Small intestine (tissue), 7 donors: ENCODE results near the gene STX17. TPM values are rescaled to one million over a fixed set of nuclear protein-coding genes. Genes with fewer than 3 reads are reported as not detected.
"Not testable (repeated sequence)": the region's sequence is repeated elsewhere in the genome, so short reads cannot be mapped to it uniquely, and the experiment has no call there.

Experiments
- DNase-seq, 2 donors: peaks; one replicate each; pipeline versions ENCODE4 v3.0.0 to v3.0.0-alpha.2; 2013
- FAIRE-seq: peaks from 2 replicates; lab custom pipeline; 2012; peaks lifted over from hg19 to GRCh38; lab: Jason Lieb, UNC
- H3K27ac ChIP-seq, 3 donors: one replicate each; pipeline ENCODE4 v1.5.1; 2013; ENCODE audit warnings: low read length in 2 of 3, mild to moderate bottlenecking in 2 of 3, control low read depth in 1 of 3, inconsistent platforms in 1 of 3, low read depth in 1 of 3, moderate library complexity in 1 of 3
- H3K27me3 ChIP-seq, 3 donors: one replicate each; pipeline ENCODE4 v1.6.1; 2013; ENCODE audit warnings: low read length in 3 of 3, inconsistent platforms in 1 of 3; ENCODE audit not compliant: control insufficient read depth in 3 of 3, insufficient read depth in 3 of 3
- H3K36me3 ChIP-seq, 3 donors: one replicate each; pipeline ENCODE4 v1.6.1; 2013; ENCODE audit warnings: low read length in 3 of 3, inconsistent platforms in 1 of 3, low read depth in 1 of 3, mild to moderate bottlenecking in 1 of 3, moderate library complexity in 1 of 3; ENCODE audit not compliant: control insufficient read depth in 3 of 3, insufficient read depth in 2 of 3
- H3K4me1 ChIP-seq, 3 donors: one replicate each; pipeline ENCODE4 v1.6.1; 2013; ENCODE audit warnings: low read length in 2 of 3, inconsistent platforms in 1 of 3, low read depth in 1 of 3, mild to moderate bottlenecking in 1 of 3, moderate library complexity in 1 of 3; ENCODE audit not compliant: control insufficient read depth in 3 of 3, insufficient read depth in 2 of 3
- H3K4me3 ChIP-seq, 3 donors: one replicate each; pipeline ENCODE4 v1.5.1; 2013; ENCODE audit warnings: low read length in 3 of 3, control low read depth in 1 of 3, inconsistent platforms in 1 of 3, low read depth in 1 of 3, mild to moderate bottlenecking in 1 of 3, moderate library complexity in 1 of 3
- H3K9me3 ChIP-seq, 2 donors: one replicate each; pipeline ENCODE4 v1.6.1; 2013; ENCODE audit warnings: low read depth in 1 of 2, low read length in 1 of 2; ENCODE audit not compliant: control insufficient read depth in 2 of 2, insufficient read depth in 1 of 2
- WGBS, 3 donors: extraction: QIAGEN DNeasy Blood & Tissue Kit; methylation state at CpG; one replicate each; pipeline ENCODE4 v1.1.7; 2013; 5-methylcytosine and 5-hydroxymethylcytosine counted together
- polyA plus RNA-seq, 4 donors: library from polyadenylated mRNA; stranded (reverse) in 3 of 4; unstranded in 1 of 4; fragments of 200-250 nt in 3 of 4; fragments of 120-200 nt in 1 of 4; gene quantifications; one replicate each; pipeline versions ENCODE4 v1.2.1 to v1.2.3, GENCODE V29; 2013
- donor health status: healthy with polysubstance abuse.
- donor health status: control.
- donor health status: control.
- donor health status: Bipolar disorder and iron deficiency.
- donor health status: healthy.

STX17 gene
- polyA plus RNA-seq, 4 donors: 7.2 to 33.4 (median 8.5) TPM

DNA sequence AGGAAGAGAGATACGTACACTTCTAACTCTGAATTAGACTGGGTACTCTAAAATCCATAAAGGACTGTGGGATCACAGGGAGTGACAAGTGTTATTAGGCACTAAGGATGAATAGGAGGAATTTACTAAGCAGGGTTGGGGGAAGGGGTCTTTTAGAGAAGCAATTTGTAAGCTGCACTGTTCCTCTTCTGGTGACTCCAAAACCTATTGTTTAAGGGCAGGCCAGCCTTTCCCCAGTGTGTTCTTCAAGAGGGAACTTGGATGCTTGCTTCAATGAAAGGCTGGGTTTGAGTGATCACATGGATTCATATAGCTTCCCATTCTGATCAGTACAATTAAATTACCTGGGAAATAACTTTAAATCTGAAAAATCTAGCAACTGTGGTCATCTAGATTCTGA lies 71.8 kb downstream of the STX17 start:
- H3K27ac ChIP-seq: no peak overlapping the region
- H3K9me3 ChIP-seq: no peaks in the 10 kb centered on the region
- H3K36me3 ChIP-seq: peaks cover 4 to 5% (median 4%) of the 10 kb centered on the region in 3 donors
- 94 to 100% (median 97%) methylated on average over 1 of the region's 1 CpG for WGBS, 3 donors
- FAIRE-seq (no peak), DNase-seq (no peak)
- H3K27me3 ChIP-seq: no peaks in the 10 kb centered on the region
- H3K4me1 ChIP-seq: no peaks in the 10 kb centered on the region
- H3K4me3 ChIP-seq: no peak overlapping the region

DNA sequence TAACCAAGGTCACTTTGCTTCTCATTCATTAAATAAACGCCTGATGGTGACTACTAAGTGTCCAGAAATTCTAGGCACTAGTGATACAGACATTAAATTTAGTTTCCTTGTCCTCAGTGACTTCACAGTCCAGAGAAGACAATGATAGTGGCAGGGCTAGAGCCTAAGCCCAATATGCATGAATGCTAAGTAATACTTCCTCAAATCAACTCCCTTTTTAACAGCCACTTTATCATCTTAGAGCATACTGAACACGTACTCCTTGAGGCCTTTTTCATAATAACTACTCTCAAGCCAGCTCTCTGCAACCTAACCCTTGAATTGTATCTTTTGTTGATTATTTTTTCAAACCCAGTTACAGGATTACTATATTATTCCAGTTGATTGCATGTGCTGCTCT lies 74.1 kb downstream of the STX17 start:
- whole genome bisulfite sequencing, 3 donors: 81 to 86% (median 83%) methylated on average over 2 of the region's 2 CpGs
- Histone ChIP-seq H3K36me3 (peaks cover 4 to 5% (median 4%) of the 10 kb centered on the region in 3 donors), H3K27ac (no peak overlapping the region), H3K4me3 (no peak overlapping the region), H3K4me1 (no peaks in the 10 kb centered on the region), H3K9me3 (no peaks in the 10 kb centered on the region), H3K27me3 (no peaks in the 10 kb centered on the region)
- FAIRE-seq: no peak
- no peak for DNase-seq

DNA sequence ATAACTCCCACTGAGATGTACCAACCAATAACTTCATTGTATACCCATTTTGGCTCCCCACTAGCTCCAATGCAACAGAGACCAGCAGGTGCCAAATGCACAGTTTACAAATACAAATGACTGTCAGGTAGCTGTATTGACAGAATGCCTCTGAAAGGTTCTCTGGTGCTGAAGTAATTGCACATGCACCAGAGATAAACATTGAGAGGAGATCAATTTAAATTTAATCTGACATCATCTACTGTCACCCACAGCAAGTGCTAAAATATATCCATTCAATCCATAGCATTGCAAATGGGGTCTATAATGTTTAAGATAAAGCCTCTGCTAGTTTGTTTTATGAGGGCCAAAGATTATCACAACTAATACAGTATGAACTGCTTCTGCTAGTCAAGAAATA lies 80.2 kb downstream of the STX17 start:
- peaks cover 0 to 10% (median 5%) of the 10 kb centered on the region in 3 donors for H3K36me3 ChIP-seq
- H3K9me3 ChIP-seq: peaks cover 0 to 13% of the 10 kb centered on the region in 2 donors
- H3K4me1 ChIP-seq: no peaks in the 10 kb centered on the region
- H3K4me3 ChIP-seq: no peak overlapping the region
- no peaks in the 10 kb centered on the region for H3K27me3 ChIP-seq
- DNase-seq (no peak), FAIRE-seq (no peak)
- no peak overlapping the region for H3K27ac ChIP-seq

DNA sequence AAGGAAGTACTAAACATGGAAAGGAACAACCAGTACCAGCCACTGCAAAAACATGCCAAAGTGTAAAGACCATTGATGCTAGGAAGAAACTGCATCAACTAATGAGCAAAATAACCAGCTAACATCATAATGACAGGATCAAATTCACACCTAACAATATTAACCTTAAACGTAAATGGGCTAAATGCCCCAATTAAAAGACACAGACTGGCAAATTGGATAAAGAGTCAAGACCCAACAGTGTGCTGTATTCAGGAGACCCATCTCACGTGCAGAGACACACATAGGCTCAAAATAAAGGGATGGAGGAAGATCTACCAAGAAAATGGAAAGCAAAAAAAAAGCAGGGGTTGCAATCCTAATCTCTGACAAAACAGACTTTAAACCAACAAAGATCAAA lies 84.1 kb downstream of the STX17 start:
- not testable (repeated sequence) for H3K27ac ChIP-seq, H3K4me1 ChIP-seq, H3K27me3 ChIP-seq, H3K4me3 ChIP-seq, H3K36me3 ChIP-seq, DNase-seq, FAIRE-seq
- 89 to 93% (median 91%) methylated on average over 2 of the region's 2 CpGs for WGBS, 3 donors
- H3K9me3 ChIP-seq: peaks cover 0 to 13% of the 10 kb centered on the region in 2 donors

DNA sequence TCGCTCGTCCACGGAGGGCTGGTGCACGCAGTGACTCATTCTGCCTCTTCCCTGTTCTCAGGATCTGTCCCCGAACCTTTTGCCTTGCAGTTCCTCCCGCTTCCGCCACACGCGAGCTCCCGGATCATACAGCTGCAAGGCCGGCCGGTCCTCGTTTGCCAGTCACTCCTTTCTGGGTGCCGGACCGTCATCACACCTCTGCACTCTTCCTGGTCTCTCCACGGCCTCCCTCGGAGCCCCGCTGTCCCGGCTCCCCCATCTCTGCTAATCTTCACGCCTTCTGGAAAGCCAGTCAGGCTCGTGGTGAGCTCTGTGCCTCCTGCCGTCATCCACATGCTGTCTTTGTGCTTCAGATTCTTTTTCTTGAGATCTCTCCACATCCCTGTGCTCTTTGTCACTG lies 91.8 kb downstream of the STX17 start:
- Histone ChIP-seq H3K27ac (no peak overlapping the region), H3K9me3 (peaks cover 0 to 21% of the 10 kb centered on the region in 2 donors), H3K27me3 (no peaks in the 10 kb centered on the region), H3K4me1 (no peaks in the 10 kb centered on the region), H3K36me3 (peaks cover 3 to 9% (median 4%) of the 10 kb centered on the region in 3 donors), H3K4me3 (no peak overlapping the region)
- WGBS, 3 donors: 93 to 97% (median 95%) methylated on average over 22 of the region's 22 CpGs
- DNase-seq (no peak), FAIRE-seq (no peak)

DNA sequence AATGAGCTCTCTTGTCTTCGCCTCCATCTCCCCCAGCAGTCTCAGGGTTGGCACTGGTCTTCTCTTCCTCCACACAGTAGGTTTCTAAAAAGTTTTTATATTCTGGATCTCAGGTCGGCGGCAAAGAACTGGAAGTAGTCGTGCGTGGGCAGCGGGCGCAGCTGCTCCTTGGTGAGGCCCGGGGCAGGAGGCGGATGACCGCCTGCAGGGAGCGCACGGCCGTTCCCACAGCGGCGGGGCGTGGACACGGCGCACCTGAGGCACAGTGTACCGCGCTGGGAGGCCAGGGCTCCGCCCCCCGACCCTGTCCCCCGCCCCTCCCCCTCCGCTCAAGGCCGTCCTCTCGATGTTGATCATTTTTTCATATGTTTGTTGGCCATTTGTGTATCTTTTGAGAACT lies 92.4 kb downstream of the STX17 start:
- Histone ChIP-seq H3K36me3 (peaks cover 4 to 15% (median 9%) of the 10 kb centered on the region in 3 donors), H3K4me3 (no peak overlapping the region), H3K27me3 (no peaks in the 10 kb centered on the region), H3K27ac (no peak overlapping the region), H3K9me3 (peaks cover 0 to 27% of the 10 kb centered on the region in 2 donors), H3K4me1 (no peaks in the 10 kb centered on the region)
- DNase-seq: no peak
- no peak for FAIRE-seq
- 96 to 98% (median 97%) methylated on average over 26 of the region's 26 CpGs for WGBS, 3 donors

DNA sequence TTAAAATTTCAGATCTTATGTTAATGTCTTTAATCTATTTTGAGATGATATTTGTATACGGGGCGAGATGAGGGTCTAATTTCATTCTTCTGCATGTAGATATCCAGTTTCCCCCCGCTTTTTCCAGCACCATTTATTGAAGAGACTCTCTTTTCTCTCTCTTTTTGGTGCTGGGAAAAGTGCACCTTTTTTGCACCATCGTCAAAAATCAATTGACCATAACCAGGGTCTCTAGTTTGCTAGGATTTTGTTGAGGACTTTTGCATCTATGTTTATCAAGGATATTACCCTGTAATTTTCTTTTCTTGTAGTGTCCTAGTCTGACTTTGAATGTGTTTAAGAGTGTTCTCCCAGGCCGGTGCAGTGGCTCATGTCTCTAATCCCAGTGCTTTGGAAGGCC lies 93.3 kb downstream of the STX17 start:
- H3K4me3 ChIP-seq: no peak overlapping the region
- H3K4me1 ChIP-seq: no peaks in the 10 kb centered on the region
- H3K27me3 ChIP-seq: no peaks in the 10 kb centered on the region
- DNase-seq (no peak), FAIRE-seq (no peak)
- H3K27ac ChIP-seq: no peak overlapping the region
- H3K36me3 ChIP-seq: peaks cover 4 to 22% (median 19%) of the 10 kb centered on the region in 3 donors
- H3K9me3 ChIP-seq: peaks cover 0 to 34% of the 10 kb centered on the region in 2 donors
- 97 to 98% (median 97%) methylated on average over 5 of the region's 5 CpGs for WGBS, 3 donors

DNA sequence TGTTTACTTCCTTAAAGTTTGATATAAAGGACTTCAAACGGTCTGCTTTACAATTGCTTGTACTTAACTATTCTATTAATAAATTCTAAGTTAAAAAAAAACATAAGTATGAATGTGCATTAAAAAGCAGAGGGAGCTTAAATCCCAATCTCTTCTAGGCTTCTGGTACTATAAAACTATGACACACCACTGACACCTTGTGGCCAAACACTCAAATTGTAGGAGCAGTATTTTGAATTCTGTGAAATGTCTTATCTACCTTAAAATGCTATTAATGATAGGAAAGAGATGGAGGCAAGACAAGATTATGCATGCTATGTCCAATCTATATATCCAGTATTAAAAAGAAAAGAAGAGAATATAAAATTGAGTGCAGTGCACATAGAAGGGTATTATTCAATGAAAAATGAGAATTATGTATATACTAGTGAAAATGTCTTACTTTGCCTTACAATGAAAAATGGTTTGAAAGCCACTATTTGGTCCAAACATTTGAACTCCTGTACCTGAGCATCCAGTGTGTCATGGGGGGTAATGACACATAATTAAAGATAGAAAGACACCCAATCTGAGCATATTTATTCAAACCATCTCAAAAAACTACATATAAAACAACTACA lies 104.7 kb downstream of the STX17 start:
- peaks cover 2 to 12% (median 7%) of the 10 kb centered on the region in 3 donors for H3K36me3 ChIP-seq
- no peak overlapping the region for H3K27ac ChIP-seq
- H3K9me3 ChIP-seq: no peaks in the 10 kb centered on the region
- WGBS, 3 donors: 52 to 65% (median 55%) methylated on average over 1 of the region's 1 CpG
- peak; percentile 57 for FAIRE-seq
- no peaks in the 10 kb centered on the region for H3K27me3 ChIP-seq
- peak; percentile 48 to 57 for DNase-seq
- H3K4me1 ChIP-seq: no peaks in the 10 kb centered on the region
- no peak overlapping the region for H3K4me3 ChIP-seq

DNA sequence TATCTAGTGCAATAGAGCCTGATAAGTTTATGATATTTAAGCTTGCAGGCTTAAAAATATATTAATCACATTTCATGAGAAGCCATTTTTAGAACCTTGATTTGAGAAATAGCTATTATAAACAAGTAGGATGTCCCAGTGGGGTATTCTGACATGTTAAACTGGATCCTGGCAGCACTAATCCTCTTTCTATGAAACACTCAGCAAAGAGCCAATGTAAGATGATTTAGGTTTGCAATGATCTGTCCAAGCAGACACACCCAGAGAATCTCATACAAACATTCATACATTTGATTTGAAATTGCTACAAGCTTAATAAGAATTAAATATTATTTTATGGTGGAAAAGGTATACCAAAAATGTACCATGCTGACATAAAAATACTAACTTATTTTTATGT lies 105.8 kb downstream of the STX17 start:
- Histone ChIP-seq H3K4me1 (no peaks in the 10 kb centered on the region), H3K4me3 (no peak overlapping the region), H3K9me3 (no peaks in the 10 kb centered on the region), H3K27me3 (no peaks in the 10 kb centered on the region), H3K27ac (no peak overlapping the region), H3K36me3 (peaks cover 2 to 14% (median 7%) of the 10 kb centered on the region in 3 donors)
- FAIRE-seq (no peak), DNase-seq (no peak)
